EL (cell line): ENCODE measurements around the gene ADAMTSL1.

ENCODE experiments used
- DNase-seq: peaks from one replicate; pipeline ENCODE4 v3.0.0-alpha.2; 2016

ADAMTSL1 gene

GRCh38 chr9:18555105-18555883 is 81.3 kb downstream of the ADAMTSL1 start:
- DNase-seq, result no peak

GRCh38 chr9:18564018-18564880 is 90.3 kb downstream of the ADAMTSL1 start:
- no peak for DNase-seq

- DNase-seq, result peak; percentile 84
These were observed 92.2 kb downstream of the ADAMTSL1 start for GRCh38 chr9:18566121-18566520.

- DNase-seq, result peak; percentile 32
These were observed 95.0 kb downstream of the ADAMTSL1 start for GRCh38 chr9:18568973-18569372.

GRCh38 chr9:18569941-18570630 is 96.1 kb downstream of the ADAMTSL1 start:
- peak; percentile 10 for DNase-seq

GRCh38 chr9:18573021-18573556 is 99.1 kb downstream of the ADAMTSL1 start:
- DNase-seq, result no peak

GRCh38 chr9:18575686-18576085 is 101.7 kb downstream of the ADAMTSL1 start:
- DNase-seq, result no peak

GRCh38 chr9:18579536-18579935 is 105.6 kb downstream of the ADAMTSL1 start:
- no peak for DNase-seq

- peak; percentile 10 for DNase-seq
These were observed 106.2 kb downstream of the ADAMTSL1 start for GRCh38 chr9:18580151-18580550.

- DNase-seq, result no peak
These were observed 112.0 kb downstream of the ADAMTSL1 start for GRCh38 chr9:18585996-18586395.

- DNase-seq, result peak; percentile 67
These were observed 114.0 kb downstream of the ADAMTSL1 start for GRCh38 chr9:18588002-18588401.

GRCh38 chr9:18591261-18591660 is 117.3 kb downstream of the ADAMTSL1 start:
- no peak for DNase-seq

GRCh38 chr9:18594837-18595236 is 120.9 kb downstream of the ADAMTSL1 start:
- no peak for DNase-seq

- peak; percentile 25 for DNase-seq
These were observed 121.6 kb downstream of the ADAMTSL1 start for GRCh38 chr9:18595597-18595996.

GRCh38 chr9:18596920-18597319 is 123.0 kb downstream of the ADAMTSL1 start:
- peak; percentile 73 for DNase-seq

- DNase-seq, result no peak
These were observed 125.0 kb downstream of the ADAMTSL1 start for GRCh38 chr9:18598969-18599368.

- no peak for DNase-seq
These were observed 127.1 kb downstream of the ADAMTSL1 start for GRCh38 chr9:18601026-18601425.

GRCh38 chr9:18601956-18602355 is 128.0 kb downstream of the ADAMTSL1 start:
- no peak for DNase-seq

- DNase-seq, result no peak
These were observed 131.1 kb downstream of the ADAMTSL1 start for GRCh38 chr9:18604767-18605730.

- DNase-seq, result peak; percentile 17
These were observed 131.8 kb downstream of the ADAMTSL1 start for GRCh38 chr9:18605766-18606180.

GRCh38 chr9:18606281-18606680 is 132.3 kb downstream of the ADAMTSL1 start:
- no peak for DNase-seq

- DNase-seq, result peak; percentile 26
These were observed 132.9 kb downstream of the ADAMTSL1 start for GRCh38 chr9:18606846-18607245.
